Measurements from ENCODE around the gene SLC44A2. TPM values are rescaled to one million over a fixed set of nuclear protein-coding genes. Genes with fewer than 3 reads are reported as not detected.

SLC44A2 gene
- polyA plus RNA-seq, 1 donor (not counting 4 experiments of a cell fraction or from before 2014, with no cell fraction given), result 94.7 TPM

GRCh38 chr19:10655457-10656312 is 30.3 kb downstream of the SLC44A2 start:
- no peak overlapping the region for H2AFZ ChIP-seq (ENCODE audit: control insufficient read depth, low read length)
- H3K79me2 ChIP-seq (ENCODE audit: control insufficient read depth, insufficient read depth, low read length), result peaks cover 68% of the 10 kb centered on the region
- peak overlapping the region; percentile 98 for H3K27ac ChIP-seq (ENCODE audit: control insufficient read depth, insufficient read depth, low read length)
- no peaks in the 10 kb centered on the region for H3K9me1 ChIP-seq (ENCODE audit: control insufficient read depth, extremely low read depth, insufficient read depth, low read length)
- dilution Hi-C loops (cut with MboI; ENCODE audit: extremely low pct_ligation_motif_present, low sequenced_read_pairs), result no loop called here
- FAIRE-seq (peak; percentile 39), DNase-seq (ENCODE audit: low read depth, low spot score) (no peak)
- peaks cover 45% of the 10 kb centered on the region for H4K20me1 ChIP-seq (ENCODE audit: control insufficient read depth, extremely low read depth, insufficient read depth, low read length)
- peaks cover 33% of the 10 kb centered on the region for H3K4me1 ChIP-seq (ENCODE audit: control insufficient read depth, extremely low read depth, insufficient read depth, low read length)
- no peaks in the 10 kb centered on the region for H3K27me3 ChIP-seq (ENCODE audit: control insufficient read depth, extremely low read depth, insufficient read depth, low read length)
- no peaks in the 10 kb centered on the region for H3K9me3 ChIP-seq (ENCODE audit: control insufficient read depth, low read depth, low read length)
- H3K4me2 ChIP-seq (ENCODE audit: control insufficient read depth, extremely low read depth, insufficient read depth, low read depth, low read length), result peak overlapping the region; percentile 100
- TF ChIP-seq EZH2 (IDR thresholded peaks at IDR 0.05; ENCODE audit: low read length) (no peak), CTCF (optimal IDR thresholded peaks at IDR 0.05 in 1 of 3, IDR thresholded peaks at IDR 0.05 in 1 of 3, conservative IDR thresholded peaks at IDR 0.05 in 1 of 3; ENCODE audit: extremely low read depth in 1 of 3, insufficient read depth in 2 of 3, low read length in 3 of 3) (peak in 2 of 3 experiments; percentile 17 to 50)
- peaks cover 0 to 25% of the 10 kb centered on the region in 2 experiments for H3K36me3 ChIP-seq (ENCODE audit: control insufficient read depth in 2 of 2, extremely low read depth in 1 of 2, insufficient read depth in 2 of 2, low read length in 2 of 2)
- H3K4me3 ChIP-seq (ENCODE audit: control insufficient read depth in 2 of 3, extremely low read depth in 1 of 3, insufficient read depth in 2 of 3, low read depth in 1 of 3, low read length in 3 of 3), result peak overlapping the region; percentile 89 to 95 (median 93)
- H3K9ac ChIP-seq (ENCODE audit: control insufficient read depth, extremely low read depth, insufficient read depth, low read length), result peak overlapping the region; percentile 100

- Histone ChIP-seq H3K4me1 (ENCODE audit: control insufficient read depth, extremely low read depth, insufficient read depth, low read length) (peaks cover 34% of the 10 kb centered on the region), H3K4me2 (ENCODE audit: control insufficient read depth, extremely low read depth, insufficient read depth, low read depth, low read length) (no peak overlapping the region), H3K27ac (ENCODE audit: control insufficient read depth, insufficient read depth, low read length) (no peak overlapping the region), H3K4me3 (ENCODE audit: control insufficient read depth in 2 of 3, extremely low read depth in 1 of 3, insufficient read depth in 2 of 3, low read depth in 1 of 3, low read length in 3 of 3) (no peak overlapping the region), H3K9me1 (ENCODE audit: control insufficient read depth, extremely low read depth, insufficient read depth, low read length) (peaks cover 3% of the 10 kb centered on the region), H3K9ac (ENCODE audit: control insufficient read depth, extremely low read depth, insufficient read depth, low read length) (no peak overlapping the region), H3K27me3 (ENCODE audit: control insufficient read depth, extremely low read depth, insufficient read depth, low read length) (no peaks in the 10 kb centered on the region), H3K9me3 (ENCODE audit: control insufficient read depth, low read depth, low read length) (no peaks in the 10 kb centered on the region), H4K20me1 (ENCODE audit: control insufficient read depth, extremely low read depth, insufficient read depth, low read length) (peaks cover 68% of the 10 kb centered on the region), H3K79me2 (ENCODE audit: control insufficient read depth, insufficient read depth, low read length) (peaks cover 98% of the 10 kb centered on the region), H3K36me3 (ENCODE audit: control insufficient read depth in 2 of 2, extremely low read depth in 1 of 2, insufficient read depth in 2 of 2, low read length in 2 of 2) (peaks cover 6 to 30% of the 10 kb centered on the region in 2 experiments), H2AFZ (ENCODE audit: control insufficient read depth, low read length) (no peak overlapping the region)
- dilution Hi-C loops (cut with MboI; ENCODE audit: extremely low pct_ligation_motif_present, low sequenced_read_pairs), result no loop called here
- FAIRE-seq, result no peak
- no peak for TF ChIP-seq EZH2 (IDR thresholded peaks at IDR 0.05; ENCODE audit: low read length)
- no peak for TF ChIP-seq CTCF (optimal IDR thresholded peaks at IDR 0.05 in 1 of 3, IDR thresholded peaks at IDR 0.05 in 1 of 3, conservative IDR thresholded peaks at IDR 0.05 in 1 of 3; ENCODE audit: extremely low read depth in 1 of 3, insufficient read depth in 2 of 3, low read length in 3 of 3)
- DNase-seq (ENCODE audit: low read depth, low spot score), result no peak
These were observed 35.0 kb downstream of the SLC44A2 start for GRCh38 chr19:10660346-10660745.
